KOPT-K1 (cell line): ENCODE data around the gene IL17RE.
A peak's percentile ranks its signal among the peaks of the same experiment; 100 is the strongest.

Source experiments
- H3K27ac ChIP-seq: fragments of 200-600 bp; sonication (generic); 2 replicates; pipeline ENCODE4 v1.5.1; 2016; ENCODE audit warnings: antibody characterized with exemption, mild to moderate bottlenecking, low read depth, low read length; ENCODE audit not compliant: poor library complexity, severe bottlenecking
- H3K36me3 ChIP-seq: fragments of 200-600 bp; sonication (generic); 2 replicates; pipeline ENCODE4 v1.5.1; 2017; ENCODE audit warnings: antibody characterized with exemption, mild to moderate bottlenecking, low read length, moderate library complexity; ENCODE audit not compliant: insufficient read depth
- H3K9me3 ChIP-seq: fragments of 200-600 bp; sonication (generic); 2 replicates; pipeline ENCODE4 v1.5.1; 2017; ENCODE audit warnings: antibody characterized with exemption, low read length, mild to moderate bottlenecking; ENCODE audit not compliant: insufficient read depth, poor library complexity, severe bottlenecking

IL17RE gene

DNA sequence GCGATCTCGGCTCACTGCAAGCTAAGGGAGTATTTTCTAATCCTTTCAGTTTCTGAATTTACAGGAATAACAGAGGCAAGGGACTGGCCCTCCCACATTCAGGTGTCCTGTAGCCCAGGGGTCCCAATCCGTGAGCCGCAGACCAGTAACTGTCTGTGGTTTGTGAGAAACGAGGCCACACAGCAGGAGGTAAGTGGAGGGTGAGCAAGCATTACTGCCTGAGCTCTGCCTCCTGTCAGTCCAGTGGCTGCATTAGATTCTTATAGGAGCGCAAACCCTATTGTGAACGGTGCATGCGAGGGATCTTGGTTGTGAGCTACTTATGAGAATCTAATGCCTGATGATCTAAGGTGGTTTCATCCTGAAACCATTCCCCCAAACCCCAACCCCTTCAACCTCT lies 9.2 kb downstream of the IL17RE start:
- H3K27ac ChIP-seq = no peak overlapping the region

DNA sequence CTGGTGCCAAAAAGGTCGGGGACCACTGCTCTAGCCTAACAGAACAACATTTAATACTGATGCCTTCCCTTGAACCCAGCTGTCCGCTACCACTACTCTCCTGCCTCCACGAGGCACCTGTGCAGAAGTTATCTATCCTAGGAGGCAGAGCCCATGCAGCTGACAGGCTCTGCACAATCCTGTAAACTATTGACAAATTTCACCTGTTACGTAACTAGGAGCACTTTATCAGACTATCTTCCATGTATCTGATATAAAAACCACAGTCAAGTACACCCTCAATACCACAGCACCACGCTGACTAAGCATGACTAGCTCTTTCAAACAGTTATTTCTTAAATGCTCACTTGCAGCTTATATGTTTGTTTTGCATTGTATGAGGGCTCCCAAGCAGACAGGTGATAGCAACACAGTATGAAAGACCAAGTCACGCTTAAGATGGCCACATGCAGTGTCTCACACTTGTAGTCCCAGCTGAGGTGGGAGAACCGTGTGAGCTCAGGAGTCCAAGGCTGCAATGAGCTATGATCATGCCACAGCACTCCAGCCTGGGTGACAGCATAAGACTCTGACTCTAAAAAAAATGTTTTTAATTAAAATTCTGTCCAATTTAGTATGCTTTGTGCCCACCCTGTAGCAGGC lies 9.8 kb downstream of the IL17RE start:
- no peaks in the 10 kb centered on the region for H3K36me3 ChIP-seq
- H3K27ac ChIP-seq = no peak overlapping the region

More for the DNA sequence above, 9.2 kb downstream of the IL17RE start:
- Histone ChIP-seq H3K9me3 (no peaks in the 10 kb centered on the region), H3K36me3 (no peaks in the 10 kb centered on the region)

DNA sequence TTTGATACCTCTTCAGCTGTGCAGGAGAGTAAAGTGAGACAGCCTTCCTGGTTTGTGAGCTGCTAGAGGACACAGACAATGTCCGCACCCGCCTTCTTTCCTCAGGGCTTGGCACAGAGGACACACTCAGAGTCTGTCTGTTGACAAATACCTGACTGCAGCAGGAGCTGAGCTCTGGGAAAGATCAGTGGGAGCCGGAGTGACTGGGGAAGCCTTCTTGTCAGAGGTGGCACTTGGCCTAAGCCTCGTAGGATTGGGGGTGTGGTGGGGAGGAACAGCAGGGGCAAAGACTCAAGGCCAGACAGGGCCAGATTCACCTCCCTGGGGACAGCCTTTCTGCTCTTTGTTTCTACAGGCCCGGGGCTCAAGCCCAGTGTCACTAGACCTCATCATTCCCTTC lies 11.0 kb downstream of the IL17RE start:
- Histone ChIP-seq H3K36me3 (no peaks in the 10 kb centered on the region), H3K9me3 (no peaks in the 10 kb centered on the region), H3K27ac (no peak overlapping the region)

More for the DNA sequence above, 9.8 kb downstream of the IL17RE start:
- H3K9me3 ChIP-seq = no peaks in the 10 kb centered on the region

DNA sequence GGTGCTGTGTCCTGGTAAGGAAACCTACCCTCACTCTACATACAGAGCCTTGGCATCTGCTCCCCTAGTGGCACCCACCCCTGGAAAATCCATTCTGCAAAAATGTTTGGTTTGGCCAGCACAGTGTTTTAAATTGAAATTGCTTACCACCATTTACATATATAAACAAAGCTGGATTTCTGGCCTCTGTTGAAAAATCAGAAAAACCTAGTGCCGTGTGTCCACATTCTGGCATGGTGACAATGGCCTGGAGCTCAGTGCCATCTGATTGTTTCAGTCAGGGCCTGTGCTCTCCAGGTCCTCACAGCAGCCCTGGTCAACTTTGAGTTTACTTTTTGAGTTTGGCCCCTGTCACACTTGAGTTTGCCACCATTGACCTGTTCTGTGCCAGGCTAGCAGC lies 11.4 kb downstream of the IL17RE start:
- no peak overlapping the region for H3K27ac ChIP-seq
- H3K9me3 ChIP-seq = no peaks in the 10 kb centered on the region
- no peaks in the 10 kb centered on the region for H3K36me3 ChIP-seq

DNA sequence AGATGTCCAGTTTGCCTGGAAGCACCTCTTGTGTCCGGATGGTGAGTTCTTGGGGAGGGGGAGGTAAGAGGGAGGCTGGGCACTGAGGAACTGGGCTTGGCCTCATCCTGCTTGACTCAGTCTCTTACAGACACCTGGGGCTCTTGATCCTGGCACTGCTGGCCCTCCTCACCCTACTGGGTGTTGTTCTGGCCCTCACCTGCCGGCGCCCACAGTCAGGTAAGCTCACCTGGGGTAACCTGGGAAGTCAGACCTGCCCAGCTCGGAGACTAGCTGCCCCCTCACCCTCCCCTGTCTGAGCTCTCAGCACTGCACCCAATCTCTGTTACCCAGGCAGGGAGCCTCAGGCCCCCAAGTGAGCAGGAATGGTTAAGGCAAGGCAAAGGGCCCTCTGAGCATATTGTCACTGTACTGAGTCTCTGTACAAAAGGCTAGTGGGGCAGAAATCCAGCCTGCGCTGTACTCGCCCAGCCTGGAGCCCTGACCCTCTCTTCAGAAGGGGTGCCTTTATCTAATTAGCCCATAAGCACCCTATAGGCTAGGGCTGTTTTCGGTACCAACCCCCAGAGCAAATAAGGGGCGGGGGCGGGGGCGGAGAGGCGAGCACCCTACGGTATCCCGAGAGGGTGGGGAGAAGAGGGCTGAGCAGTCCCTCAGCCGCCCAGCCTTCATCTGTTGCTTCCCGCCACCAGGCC lies 12.1 kb downstream of the IL17RE start:
- no peaks in the 10 kb centered on the region for H3K36me3 ChIP-seq
- H3K27ac ChIP-seq = no peak overlapping the region
- no peaks in the 10 kb centered on the region for H3K9me3 ChIP-seq

DNA sequence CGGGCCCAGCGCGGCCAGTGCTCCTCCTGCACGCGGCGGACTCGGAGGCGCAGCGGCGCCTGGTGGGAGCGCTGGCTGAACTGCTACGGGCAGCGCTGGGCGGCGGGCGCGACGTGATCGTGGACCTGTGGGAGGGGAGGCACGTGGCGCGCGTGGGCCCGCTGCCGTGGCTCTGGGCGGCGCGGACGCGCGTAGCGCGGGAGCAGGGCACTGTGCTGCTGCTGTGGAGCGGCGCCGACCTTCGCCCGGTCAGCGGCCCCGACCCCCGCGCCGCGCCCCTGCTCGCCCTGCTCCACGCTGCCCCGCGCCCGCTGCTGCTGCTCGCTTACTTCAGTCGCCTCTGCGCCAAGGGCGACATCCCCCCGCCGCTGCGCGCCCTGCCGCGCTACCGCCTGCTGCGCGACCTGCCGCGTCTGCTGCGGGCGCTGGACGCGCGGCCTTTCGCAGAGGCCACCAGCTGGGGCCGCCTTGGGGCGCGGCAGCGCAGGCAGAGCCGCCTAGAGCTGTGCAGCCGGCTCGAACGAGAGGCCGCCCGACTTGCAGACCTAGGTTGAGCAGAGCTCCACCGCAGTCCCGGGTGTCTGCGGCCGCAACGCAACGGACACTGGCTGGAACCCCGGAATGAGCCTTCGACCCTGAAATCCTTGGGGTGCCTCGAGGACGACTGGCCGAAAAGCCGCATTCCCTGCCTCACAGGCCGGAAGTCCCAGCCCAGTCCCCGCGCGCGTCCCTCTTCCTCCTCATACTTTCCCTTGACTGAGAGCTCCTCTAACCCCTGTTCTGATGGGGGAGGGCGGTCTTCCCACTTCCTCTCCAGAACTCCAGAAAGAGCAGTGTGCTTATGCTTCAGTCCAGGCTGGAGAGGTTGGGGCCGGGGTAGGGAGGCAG lies 12.8 kb downstream of the IL17RE start:
- H3K9me3 ChIP-seq = no peaks in the 10 kb centered on the region
- no peaks in the 10 kb centered on the region for H3K36me3 ChIP-seq
- H3K27ac ChIP-seq = no peak overlapping the region

DNA sequence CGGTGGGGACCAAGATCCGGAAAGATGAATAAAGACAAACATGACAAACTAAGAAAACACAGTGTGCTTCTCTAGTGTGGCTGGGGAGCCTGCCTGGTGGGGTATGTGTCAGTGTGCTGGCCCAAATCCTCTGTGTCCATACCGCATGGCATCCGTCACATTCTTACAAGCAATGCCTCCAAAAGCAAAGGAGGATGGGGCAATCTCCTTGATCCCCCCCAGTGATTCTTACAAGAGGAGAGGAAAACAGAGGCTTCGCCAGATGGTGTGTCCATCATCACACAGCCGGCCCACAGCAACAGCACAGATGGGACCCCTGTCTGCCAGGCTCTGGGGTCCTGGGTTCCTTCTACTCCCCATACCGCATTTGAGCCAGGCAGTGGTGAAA lies 13.7 kb downstream of the IL17RE start:
- H3K27ac ChIP-seq = no peak overlapping the region
- H3K36me3 ChIP-seq = no peaks in the 10 kb centered on the region
- no peaks in the 10 kb centered on the region for H3K9me3 ChIP-seq

DNA sequence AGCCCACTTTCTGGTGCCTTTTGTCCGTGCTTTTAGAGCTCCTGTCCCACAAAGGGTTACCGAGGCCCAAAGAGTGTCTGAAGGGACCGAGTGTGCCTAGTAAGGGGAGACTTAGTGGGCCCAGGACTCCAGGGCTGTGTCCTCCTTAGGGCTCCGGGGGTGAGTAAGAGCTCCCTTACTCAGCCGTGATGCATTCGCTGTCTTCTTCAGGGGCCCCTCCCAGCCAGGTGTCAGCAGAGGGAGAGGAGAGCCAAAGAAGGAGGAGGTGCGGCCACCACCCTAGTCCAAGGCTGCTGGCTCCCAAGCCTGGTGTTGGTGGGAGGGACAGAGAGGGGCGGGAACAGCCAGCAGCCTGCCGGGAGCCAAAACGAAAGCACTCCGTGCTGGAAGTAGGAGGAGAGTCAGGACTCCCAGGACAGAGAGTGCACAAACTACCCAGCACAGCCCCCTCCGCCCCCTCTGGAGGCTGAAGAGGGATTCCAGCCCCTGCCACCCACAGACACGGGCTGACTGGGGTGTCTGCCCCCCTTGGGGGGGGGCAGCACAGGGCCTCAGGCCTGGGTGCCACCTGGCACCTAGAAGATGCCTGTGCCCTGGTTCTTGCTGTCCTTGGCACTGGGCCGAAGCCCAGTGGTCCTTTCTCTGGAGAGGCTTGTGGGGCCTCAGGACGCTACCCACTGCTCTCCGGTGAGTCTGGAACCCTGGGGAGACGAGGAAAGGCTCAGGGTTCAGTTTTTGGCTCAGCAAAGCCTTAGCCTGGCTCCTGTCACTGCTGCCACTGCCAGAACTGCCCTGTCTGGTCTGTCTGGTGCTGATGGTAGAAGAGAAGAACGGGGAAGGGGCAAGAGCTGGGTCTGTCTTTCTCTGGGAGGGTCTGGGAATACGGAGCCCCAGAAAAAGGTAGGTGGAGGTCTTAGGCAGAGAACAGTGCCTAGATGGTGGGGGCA lies 14.4 kb downstream of the IL17RE start, which contains the start of gene IL17RC:
IL17RC (plus strand) TSS at position 365 of the 947 bp plus-strand sequence; CDS start at position 583, 218 bp downstream.
- H3K9me3 ChIP-seq = no peaks in the 10 kb centered on the region
- no peaks in the 10 kb centered on the region for H3K36me3 ChIP-seq
- no peak within 1 kb of the TSS for H3K27ac ChIP-seq

DNA sequence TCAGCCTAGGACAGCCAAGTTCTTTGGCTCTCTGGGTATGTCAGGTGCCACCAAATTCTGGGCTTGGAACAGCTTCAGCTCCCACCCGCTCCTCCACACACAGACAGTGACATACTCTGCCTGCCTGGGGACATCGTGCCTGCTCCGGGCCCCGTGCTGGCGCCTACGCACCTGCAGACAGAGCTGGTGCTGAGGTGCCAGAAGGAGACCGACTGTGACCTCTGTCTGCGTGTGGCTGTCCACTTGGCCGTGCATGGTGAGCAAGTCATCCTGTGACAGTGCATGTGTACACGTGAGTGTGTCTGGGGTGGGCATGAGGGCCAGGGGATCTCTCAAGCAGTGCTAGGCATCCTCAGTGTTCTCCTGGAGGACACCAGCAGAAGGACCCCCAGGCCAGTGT lies 15.2 kb downstream of the IL17RE start:
- Histone ChIP-seq H3K27ac (no peak overlapping the region), H3K9me3 (no peaks in the 10 kb centered on the region), H3K36me3 (no peaks in the 10 kb centered on the region)

DNA sequence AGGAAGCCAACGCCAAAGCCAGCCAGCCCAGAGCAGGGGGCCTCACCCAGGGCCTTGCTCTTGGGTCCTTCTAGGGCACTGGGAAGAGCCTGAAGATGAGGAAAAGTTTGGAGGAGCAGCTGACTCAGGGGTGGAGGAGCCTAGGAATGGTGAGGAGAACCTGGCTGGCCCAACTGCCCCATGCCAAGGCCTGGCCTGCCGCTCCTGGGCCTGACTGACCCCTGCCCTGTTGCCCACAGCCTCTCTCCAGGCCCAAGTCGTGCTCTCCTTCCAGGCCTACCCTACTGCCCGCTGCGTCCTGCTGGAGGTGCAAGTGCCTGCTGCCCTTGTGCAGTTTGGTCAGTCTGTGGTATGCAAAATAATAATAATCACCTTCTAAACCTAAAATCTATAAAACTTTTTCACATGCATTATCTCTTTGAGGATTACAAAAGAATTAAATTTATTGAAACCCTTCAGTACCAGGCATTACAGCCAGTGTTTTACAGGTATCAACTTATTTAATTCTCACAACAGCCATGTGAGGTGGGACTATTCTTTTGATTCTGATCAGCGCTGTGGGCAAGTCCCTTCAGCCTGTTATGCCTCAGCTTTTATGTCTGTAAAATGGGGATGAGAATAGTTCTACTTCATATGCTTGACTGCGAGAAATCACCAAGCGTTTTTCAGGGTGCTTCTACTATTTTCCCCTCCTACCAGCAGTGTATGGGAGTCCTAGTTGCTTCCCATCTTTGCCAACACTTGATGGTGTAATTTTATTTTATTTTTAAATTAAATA lies 15.8 kb downstream of the IL17RE start:
- Histone ChIP-seq H3K9me3 (no peaks in the 10 kb centered on the region), H3K36me3 (no peaks in the 10 kb centered on the region), H3K27ac (no peak overlapping the region)

DNA sequence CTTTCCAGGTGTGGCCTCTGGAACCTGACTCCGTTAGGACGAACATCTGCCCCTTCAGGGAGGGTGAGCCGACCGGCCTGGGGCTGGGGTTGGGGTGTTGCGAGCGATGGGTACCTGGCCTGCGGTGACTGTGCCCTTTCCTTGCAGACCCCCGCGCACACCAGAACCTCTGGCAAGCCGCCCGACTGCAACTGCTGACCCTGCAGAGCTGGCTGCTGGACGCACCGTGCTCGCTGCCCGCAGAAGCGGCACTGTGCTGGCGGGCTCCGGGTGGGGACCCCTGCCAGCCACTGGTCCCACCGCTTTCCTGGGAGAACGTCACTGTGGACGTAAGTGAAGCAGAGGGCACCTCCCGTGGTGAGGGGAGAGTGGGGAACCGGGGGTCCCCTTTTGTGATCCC lies 25.5 kb downstream of the IL17RE start:
- no peaks in the 10 kb centered on the region for H3K36me3 ChIP-seq
- H3K9me3 ChIP-seq = no peaks in the 10 kb centered on the region
- H3K27ac ChIP-seq = no peak overlapping the region

DNA sequence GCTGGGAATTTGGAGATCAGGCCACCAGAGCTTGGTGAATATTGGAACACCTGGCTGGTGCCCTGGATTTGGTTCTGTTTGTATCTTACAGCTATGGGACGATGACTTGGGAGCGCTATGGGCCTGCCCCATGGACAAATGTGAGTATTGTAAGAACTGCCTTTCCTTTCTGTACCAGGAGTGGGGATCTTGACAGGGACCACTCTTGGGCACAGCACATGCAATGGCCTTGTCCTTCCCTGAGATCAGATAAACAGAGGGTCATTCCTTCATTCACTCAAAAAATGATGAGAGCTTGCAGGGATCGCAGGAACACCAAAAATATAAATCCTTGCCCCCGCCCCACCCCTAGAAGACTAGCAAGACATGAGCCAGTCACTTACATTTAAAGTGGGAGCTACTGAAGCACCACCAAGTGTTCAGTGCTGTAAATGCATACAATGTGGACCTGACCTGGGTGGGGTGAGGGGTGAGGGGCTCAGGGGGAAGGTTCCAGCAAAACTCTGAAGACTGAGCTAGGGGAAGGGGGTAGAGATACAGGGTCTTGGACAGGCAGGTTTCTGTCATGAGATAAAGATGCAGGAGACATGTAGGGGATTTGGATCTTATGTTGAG lies 28.3 kb downstream of the IL17RE start:
- H3K27ac ChIP-seq = no peak overlapping the region
- no peaks in the 10 kb centered on the region for H3K36me3 ChIP-seq
- H3K9me3 ChIP-seq = no peaks in the 10 kb centered on the region

DNA sequence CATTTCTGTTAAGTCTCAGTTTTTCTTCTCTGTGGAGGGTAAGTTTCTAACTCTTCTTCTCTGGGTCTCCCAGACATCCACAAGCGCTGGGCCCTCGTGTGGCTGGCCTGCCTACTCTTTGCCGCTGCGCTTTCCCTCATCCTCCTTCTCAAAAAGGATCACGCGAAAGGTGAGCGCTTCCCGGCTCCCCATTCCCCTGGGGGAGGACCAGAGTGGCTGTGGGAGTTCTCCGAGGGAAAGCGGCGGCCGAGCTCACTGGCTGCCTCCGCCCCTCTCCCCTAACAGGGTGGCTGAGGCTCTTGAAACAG lies 29.8 kb downstream of the IL17RE start:
- peak overlapping the region; percentile 66 for H3K27ac ChIP-seq
- H3K36me3 ChIP-seq = peaks cover 10% of the 10 kb centered on the region; the same call in 1 of the 2 replicates
- H3K9me3 ChIP-seq = no peaks in the 10 kb centered on the region
